HG02759 (cell line): ENCODE measurements around the gene PARP2.

Experiments
- ATAC-seq: cut with Tn5 transposase; IDR thresholded peaks from one replicate; pipeline ENCODE4 v1.9.1; 2021; ENCODE audit warnings: mild to moderate bottlenecking, moderate library complexity; ENCODE audit not compliant: unreplicated experiment

The PARP2 gene

GRCh38 chr14:20400589-20400964, 57.1 kb downstream of the PARP2 start:
- ATAC-seq = no peak

GRCh38 chr14:20400965-20401593, 57.6 kb downstream of the PARP2 start:
- no peak for ATAC-seq

- no peak for ATAC-seq
These were observed 60.1 kb downstream of the PARP2 start for GRCh38 chr14:20403521-20403920.
